ENCODE results near the gene GSAP.

DNA sequence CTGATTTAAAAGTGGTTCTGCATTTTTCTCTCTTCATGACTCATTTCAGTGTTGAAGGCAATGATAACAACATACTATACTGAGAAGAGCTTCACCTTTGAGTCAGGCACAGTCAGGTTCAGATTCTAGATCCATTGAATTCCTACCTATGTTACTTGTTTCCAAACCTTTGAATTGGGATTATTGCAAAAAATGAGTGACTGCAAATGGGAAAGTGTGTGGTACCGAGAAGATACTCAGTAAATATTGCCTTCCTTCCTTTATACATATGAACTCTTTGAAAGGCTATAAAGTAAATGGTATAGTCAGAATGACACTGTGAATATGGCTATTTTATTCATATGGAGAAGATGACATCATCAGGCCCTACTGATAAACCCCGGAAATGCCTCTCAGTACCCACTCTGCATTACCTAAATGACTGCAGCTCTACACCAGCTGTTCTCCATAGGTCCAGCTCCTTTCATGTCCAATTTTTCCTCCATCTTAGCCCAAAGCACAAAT, 149.8 kb downstream of the GSAP start:
- TF ChIP-seq SMC3 (conservative IDR thresholded peaks at IDR 0.05; ENCODE audit: insufficient read depth, low read depth, low read length), result no peak
- TF ChIP-seq MCM5 (IDR thresholded peaks at IDR 0.05; ENCODE audit: low read depth), result no peak
- TF ChIP-seq ESRRA (IDR thresholded peaks at IDR 0.05; ENCODE audit: borderline replicate concordance, low read depth), result no peak
- TF ChIP-seq CTCF (IDR thresholded peaks at IDR 0.05 in 2 of 3, conservative IDR thresholded peaks at IDR 0.05 in 1 of 3; ENCODE audit: insufficient read depth in 2 of 3, low read depth in 1 of 3, low read length in 3 of 3), result no peak
- TF ChIP-seq ZNF384 (IDR thresholded peaks at IDR 0.05; ENCODE audit: low read depth, low read length), result no peak
- no peak for TF ChIP-seq NRF1 (conservative IDR thresholded peaks at IDR 0.05 in 1 of 2, IDR thresholded peaks at IDR 0.05 in 1 of 2)
- no peak for TF ChIP-seq EHMT2 (IDR thresholded peaks at IDR 0.05)
- TF ChIP-seq ELF1 (tag; IDR thresholded peaks at IDR 0.05), result no peak
- no peak for TF ChIP-seq TCF7 (IDR thresholded peaks at IDR 0.05; ENCODE audit: borderline replicate concordance)
- TF ChIP-seq, protein P1, sequence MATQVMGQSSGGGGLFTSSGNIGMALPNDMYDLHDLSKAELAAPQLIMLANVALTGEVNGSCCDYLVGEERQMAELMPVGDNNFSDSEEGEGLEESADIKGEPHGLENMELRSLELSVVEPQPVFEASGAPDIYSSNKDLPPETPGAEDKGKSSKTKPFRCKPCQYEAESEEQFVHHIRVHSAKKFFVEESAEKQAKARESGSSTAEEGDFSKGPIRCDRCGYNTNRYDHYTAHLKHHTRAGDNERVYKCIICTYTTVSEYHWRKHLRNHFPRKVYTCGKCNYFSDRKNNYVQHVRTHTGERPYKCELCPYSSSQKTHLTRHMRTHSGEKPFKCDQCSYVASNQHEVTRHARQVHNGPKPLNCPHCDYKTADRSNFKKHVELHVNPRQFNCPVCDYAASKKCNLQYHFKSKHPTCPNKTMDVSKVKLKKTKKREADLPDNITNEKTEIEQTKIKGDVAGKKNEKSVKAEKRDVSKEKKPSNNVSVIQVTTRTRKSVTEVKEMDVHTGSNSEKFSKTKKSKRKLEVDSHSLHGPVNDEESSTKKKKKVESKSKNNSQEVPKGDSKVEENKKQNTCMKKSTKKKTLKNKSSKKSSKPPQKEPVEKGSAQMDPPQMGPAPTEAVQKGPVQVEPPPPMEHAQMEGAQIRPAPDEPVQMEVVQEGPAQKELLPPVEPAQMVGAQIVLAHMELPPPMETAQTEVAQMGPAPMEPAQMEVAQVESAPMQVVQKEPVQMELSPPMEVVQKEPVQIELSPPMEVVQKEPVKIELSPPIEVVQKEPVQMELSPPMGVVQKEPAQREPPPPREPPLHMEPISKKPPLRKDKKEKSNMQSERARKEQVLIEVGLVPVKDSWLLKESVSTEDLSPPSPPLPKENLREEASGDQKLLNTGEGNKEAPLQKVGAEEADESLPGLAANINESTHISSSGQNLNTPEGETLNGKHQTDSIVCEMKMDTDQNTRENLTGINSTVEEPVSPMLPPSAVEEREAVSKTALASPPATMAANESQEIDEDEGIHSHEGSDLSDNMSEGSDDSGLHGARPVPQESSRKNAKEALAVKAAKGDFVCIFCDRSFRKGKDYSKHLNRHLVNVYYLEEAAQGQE (IDR thresholded peaks at IDR 0.05; ENCODE audit: borderline replicate concordance), result no peak
- TF ChIP-seq, protein P1 (CRISPR knock-in tag; IDR thresholded peaks at IDR 0.05; ENCODE audit: low read depth), result no peak
- TF ChIP-seq POLR2A (conservative IDR thresholded peaks at IDR 0.05), result no peak
- no peak for TF ChIP-seq ZNF707 (CRISPR knock-in tag; conservative IDR thresholded peaks at IDR 0.05)
